Measurements from ENCODE around the gene MORC4.

Gene MORC4

DNA sequence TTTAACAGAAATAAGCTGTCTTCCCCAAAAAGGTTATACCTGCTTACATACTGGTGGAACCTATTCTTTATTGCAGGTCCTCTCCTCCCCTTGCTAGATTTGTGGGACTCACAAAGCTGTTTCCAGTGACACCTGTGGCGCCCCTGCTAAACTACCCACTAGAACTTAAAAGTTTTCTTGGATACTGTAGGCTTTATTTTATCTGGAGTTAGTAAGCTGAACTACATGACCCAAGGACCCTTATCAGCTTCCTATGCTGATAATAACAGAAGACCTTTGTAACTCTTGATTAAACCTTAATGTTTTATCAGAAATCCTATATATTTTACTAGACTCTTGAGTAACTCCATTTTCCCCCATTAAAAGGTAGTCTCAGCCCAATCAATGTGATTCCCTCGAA lies 47.5 kb downstream of the MORC4 start:
- no peak for DNase-seq (ENCODE audit: low read depth)

DNA sequence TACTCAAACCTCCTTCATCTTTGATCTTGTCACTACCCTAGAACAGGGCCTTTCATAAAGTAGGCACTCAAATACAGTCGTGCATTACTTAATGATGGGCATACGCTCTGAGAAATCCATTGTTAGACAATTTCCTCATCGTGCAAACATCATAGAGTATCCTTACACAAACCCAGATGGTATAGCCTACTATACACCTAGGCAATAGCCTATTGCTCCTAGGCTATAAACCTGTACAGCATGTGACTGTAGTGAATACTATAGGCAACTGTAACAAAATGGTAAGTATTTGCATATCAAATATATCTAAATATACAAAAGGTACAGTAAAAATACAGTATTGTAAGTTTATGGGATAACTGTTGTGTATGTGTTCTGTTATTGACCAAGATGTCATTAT lies 47.9 kb downstream of the MORC4 start:
- no peak for DNase-seq (ENCODE audit: low read depth)

DNA sequence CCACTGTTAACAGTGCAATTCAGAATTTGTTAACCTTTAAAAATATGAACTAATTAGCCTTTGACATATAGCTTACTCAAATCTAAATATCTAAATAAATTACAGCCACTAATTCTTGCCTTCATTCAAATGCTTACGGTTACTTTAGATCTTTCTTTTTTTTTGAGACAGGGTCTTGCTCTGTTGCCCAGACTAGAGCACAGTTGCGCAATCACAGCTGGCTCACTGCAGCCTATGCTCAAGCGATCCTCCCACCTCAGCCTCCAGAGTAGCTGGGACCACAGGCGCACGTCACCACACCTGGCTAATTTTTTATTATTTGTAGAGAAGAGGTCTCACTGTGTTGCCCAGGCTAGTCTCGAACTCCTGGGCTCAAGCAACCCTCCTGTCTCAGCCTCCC lies 48.8 kb downstream of the MORC4 start:
- DNase-seq (ENCODE audit: low read depth), result no peak

DNA sequence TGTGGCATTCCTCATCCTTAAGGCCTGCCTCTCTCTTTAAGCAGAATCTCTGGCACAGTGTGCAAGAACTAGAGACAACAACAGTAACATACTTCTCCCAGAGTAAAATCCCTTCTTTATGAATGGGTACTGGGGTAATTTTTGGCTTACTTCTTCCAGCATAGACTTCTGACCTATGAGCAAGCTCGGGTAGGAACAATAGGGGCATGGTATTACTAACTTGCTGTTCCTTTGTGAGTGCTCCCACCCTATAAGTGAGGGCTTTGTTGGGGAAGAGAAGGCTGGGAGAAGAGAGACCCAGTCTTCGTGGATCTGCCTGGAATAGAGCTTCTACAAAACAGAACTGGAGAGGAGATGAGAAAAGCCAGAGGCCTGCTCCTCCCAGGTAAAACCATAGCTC lies 49.6 kb downstream of the MORC4 start:
- no peak for DNase-seq (ENCODE audit: low read depth)

DNA sequence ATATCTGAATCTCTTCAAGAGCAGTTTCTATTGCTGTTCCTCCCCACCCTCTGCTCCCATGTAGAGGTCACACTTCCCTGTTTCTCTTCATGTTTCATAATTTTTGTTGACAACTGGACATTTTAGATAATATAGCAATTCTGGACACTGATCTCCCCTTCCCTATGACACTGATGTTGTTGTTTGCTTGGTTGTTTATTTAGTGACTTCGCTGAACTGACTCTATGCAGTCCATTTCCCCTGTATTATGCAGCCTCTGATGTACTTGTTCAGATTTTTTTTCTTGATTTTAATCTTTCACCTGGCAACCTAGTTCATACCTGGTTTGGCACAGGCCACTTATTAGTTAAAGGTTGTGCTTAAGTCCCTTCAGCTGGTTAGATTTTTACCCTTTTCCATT lies 50.6 kb downstream of the MORC4 start:
- no peak for DNase-seq (ENCODE audit: low read depth)

DNA sequence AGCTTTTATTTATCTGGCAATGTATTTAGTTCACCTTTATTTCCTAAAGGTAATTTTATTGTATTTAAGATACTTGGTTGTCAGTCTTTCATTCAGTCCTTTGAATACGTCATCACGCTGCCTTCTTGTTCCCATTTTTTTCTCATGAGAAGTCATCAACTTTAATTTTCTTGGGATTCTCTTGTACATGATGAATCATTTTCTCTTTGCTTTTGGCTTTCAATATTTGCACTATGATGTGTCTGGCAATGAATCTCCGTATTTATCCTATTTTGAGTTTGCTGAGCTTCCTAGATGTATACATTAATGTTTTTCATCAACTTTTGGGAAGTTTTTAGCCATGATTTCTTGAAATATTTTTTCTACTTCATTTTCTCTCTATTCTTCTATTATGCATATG lies 51.4 kb downstream of the MORC4 start:
- DNase-seq (ENCODE audit: low read depth), result no peak

DNA sequence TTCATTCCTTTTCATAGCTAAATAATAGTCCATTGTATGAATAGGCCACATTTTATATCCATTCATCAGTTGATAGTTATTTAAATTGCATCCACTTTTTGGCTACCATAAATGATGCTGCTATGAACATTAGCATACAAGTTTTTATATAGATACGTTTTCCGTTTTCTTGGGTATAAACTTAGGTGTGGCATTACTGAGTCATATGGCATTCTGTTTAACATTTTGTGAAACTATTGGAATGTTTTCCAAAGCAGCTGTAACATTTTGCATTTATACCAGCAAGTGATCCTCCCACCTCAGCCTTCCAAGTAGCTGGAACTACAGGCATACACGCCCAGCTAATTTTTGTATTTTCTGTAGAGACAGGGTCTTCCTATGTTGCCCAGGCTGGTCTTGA lies 53.5 kb downstream of the MORC4 start:
- DNase-seq (ENCODE audit: low read depth), result no peak

DNA sequence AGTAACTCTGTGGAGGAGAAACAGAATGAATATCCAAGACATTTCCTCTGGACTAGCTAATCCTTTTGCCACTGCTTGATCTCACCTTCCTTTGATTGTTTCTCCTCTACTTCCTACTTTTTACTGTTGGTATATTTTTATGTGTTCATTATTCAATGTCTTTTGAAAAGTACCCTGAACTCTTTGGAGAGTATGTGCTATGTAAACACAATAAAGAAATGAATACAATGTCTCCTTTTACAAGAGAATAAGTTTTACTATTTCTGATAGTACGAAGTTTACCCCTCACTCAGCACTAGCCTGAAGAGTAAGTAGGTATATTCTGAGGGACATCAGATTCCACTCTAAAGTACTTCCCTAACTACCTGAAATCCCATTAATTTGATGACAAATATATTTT lies 59.9 kb downstream of the MORC4 start:
- DNase-seq (ENCODE audit: low read depth), result no peak

DNA sequence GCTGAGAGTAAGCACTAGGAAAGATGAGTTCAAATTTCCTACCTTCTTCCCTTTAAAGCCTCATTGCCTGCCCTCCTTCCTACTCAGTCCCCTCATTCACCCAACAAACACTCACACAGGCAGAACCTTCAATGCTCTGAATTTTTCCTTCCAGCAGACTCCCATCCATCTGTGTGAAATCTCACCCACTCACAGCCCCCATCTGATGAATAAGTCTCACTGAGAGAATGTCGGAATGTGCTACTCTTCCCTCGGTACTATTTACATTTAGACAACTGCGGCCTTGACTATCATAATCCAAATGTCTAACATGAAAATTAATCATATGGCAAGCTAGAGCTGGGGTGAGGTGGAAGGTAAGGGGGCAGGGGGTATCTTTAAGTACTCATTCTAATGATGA lies 60.4 kb downstream of the MORC4 start:
- DNase-seq (ENCODE audit: low read depth), result no peak

DNA sequence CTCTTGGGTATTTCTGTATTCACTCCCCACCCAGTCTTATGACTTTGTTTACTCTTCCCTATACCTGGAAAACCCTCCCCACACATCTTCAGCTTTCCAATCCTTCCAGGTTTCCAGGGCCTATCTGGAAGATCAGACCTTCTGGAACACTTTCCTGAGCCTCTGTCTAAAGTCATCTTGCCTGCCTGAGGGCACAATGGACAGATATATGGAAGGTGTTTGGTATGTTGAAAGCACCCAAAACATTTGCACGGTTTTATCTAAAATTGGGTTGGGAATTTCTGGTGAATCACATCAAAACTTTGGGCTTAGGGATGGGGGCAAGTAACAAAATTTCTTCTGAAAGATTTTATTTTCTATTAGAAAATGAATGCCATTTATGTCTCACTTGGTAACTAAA lies 63.8 kb downstream of the MORC4 start:
- DNase-seq (ENCODE audit: low read depth), result no peak

DNA sequence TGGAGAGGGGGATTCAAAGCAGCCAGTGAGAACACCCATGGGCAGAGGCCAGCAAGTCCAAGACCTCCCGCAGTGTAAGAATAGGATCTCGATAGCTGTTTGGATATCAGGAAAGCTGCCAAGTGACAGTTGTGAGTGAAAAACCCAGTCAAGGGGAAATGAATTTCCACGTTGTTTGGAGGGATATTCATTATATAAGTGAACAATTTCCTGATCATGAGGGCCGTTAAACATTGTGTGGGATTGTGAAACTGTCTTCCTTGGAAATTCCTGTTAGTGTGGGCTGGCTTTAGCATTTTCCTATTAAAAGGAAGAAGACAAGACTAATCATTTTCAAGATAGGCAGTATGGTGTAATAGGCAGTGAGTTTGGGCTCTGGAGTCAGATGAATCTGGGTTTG lies 64.8 kb downstream of the MORC4 start:
- DNase-seq (ENCODE audit: low read depth), result no peak

DNA sequence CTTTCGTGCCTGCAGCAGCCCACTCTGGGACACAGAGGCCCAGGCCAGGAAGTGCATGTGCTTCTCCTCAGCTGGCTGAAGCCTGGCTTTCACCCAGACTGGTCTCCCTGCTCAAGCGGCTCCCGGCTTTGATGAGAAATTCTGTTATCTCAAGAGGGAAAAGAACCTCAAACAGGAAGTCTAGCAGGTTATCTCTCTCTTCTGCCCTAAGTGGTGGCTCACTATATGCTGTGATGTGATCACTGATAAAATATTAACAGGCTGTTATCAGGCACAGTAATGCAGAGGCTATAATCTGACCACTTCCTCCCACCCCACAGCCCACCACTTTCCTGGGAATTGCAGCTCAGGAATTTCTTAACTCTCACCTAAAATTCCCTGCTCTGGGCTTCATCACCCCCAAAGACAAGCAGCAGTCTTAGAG lies 66.5 kb downstream of the MORC4 start:
- DNase-seq (ENCODE audit: low read depth), result no peak

DNA sequence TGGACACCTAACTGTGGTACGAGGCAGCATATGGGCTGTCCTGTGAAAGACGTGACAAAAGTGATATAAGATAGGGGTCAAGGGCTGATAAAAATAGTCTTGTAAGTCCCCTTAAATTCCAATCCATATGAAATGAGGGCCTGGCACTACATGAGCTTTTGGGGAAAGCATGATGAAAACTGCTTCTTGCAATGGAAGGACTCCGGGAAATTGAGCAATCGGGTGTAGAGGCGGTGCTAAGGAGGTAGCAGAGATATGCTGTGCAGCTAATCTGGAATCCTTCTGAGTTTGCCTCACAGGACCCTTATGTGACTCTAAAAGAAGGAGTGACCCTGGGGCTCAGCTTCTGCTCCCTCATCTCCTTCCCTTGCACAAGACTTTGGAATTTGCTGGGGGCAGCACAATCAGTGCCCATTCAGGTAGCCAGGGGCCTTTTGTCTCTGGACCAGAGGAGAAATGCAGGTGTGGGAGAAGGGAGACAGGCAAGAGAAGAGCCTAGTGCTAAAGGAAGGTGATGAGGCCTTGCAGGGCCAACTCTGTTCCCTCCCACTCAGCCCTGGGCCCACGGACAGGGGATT lies 67.0 kb downstream of the MORC4 start:
- no peak for DNase-seq (ENCODE audit: low read depth)

DNA sequence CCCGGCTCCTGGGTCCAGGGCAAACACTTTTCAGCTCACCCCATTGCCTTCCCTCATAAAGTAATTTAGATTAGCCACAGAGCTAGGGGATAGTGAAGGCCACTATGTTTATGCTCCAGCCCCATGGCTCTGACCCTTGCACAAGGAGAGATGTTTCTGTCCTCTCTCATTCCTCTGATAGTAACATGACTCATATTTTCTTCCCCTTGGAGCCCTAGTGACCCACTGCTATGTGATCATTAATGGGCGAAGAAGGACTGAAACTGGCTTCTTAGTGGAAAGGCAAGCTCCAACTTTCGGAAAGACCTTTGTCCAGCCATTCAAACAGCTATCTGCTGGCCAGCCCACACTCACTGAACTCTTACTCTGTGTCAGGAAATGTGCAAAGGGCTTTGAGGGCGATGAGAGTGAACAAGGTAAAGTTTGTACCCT lies 67.5 kb downstream of the MORC4 start:
- no peak for DNase-seq (ENCODE audit: low read depth)

DNA sequence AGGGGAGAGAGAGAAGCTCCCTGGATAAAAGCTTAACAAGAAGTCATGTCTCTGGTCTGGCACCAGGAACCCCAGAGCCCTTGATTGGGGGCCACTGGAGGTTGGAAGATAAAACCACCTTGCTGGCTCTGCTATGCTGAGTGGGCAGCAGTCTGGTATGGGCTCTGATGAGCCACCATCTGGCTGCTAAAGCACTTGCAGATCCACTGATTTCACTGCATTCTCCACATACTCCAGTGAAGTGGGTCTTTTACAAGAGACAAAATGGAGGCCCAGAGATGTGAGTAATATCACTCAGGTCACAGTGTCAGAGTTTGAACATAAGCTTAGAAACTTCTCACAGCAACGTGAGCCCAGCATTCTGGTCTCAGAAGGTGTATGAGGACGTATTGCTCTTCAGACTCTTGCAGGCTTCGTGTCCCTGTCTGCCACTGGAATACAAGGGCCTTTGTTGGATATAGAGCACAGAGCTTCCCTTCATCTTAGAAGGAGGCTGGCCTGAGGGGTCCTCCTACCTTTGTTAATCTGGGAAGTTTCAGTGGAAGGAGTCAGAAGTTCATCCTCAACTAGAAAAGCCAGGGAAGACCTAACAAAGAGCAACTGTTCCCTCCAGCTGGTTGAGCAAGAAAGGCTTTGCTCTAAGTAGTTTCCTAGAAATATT lies 68.1 kb downstream of the MORC4 start:
- DNase-seq (ENCODE audit: low read depth), result no peak

DNA sequence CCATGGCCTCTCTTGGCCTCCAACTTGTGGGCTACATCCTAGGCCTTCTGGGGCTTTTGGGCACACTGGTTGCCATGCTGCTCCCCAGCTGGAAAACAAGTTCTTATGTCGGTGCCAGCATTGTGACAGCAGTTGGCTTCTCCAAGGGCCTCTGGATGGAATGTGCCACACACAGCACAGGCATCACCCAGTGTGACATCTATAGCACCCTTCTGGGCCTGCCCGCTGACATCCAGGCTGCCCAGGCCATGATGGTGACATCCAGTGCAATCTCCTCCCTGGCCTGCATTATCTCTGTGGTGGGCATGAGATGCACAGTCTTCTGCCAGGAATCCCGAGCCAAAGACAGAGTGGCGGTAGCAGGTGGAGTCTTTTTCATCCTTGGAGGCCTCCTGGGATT lies 71.8 kb downstream of the MORC4 start:
- DNase-seq (ENCODE audit: low read depth), result no peak

DNA sequence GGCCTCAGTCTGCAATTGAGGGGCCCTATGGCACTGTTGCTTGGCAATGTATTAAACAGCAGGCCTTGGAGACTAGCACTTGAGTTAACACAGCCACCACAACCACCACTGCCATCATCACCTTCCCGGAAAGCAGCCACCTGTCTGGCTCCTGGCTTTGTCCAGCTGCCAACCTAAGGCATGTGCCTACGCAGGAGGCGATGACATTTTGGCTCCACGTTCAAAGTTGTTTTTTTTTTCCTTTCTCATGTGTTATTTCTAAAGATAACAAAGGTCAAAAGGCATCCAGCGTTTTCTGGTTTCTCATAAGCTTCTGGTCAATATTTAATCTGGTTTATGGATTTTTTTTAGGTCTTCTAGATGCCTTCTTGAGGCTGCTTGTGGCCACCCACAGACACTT lies 72.3 kb downstream of the MORC4 start:
- DNase-seq (ENCODE audit: low read depth), result no peak

DNA sequence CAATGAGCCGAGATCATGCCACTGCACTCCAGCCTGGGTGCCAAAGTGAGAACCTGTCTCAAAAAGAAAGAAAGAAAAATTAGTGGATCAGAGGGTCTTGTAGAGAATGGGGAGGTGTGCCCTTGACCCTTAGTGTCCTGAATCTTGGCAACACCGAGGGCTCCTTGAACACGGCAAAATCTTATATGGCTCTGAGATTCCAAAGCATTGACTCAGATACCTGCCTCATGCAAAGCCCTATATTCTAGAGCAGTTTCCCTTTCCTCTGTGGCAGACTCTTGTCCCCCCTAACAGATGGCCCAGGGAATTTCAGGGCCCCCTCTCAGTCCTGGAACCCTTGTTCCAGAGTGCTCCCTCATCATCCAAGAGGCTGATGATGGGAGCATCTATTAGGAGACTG lies 73.0 kb downstream of the MORC4 start:
- DNase-seq (ENCODE audit: low read depth), result no peak

DNA sequence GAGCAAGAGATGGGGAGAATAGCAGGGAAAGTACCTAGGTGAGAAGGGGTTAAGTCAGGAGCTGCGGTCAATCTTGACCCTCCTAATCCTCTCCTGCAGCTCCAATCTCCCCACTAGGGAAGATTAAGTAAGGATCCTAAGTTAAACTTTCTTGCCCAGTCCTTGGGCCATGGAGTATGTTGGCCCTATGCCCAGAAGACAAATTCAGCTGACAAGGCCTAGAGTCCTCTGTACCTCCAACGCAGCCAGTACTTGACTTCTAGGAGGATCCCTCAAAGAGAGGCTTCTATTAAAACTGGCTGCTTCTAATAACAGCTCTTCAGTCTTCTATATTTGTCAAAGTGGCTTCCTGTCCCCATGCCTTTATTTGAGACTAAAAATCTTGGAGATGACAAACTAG lies 78.4 kb downstream of the MORC4 start:
- DNase-seq (ENCODE audit: low read depth), result no peak

DNA sequence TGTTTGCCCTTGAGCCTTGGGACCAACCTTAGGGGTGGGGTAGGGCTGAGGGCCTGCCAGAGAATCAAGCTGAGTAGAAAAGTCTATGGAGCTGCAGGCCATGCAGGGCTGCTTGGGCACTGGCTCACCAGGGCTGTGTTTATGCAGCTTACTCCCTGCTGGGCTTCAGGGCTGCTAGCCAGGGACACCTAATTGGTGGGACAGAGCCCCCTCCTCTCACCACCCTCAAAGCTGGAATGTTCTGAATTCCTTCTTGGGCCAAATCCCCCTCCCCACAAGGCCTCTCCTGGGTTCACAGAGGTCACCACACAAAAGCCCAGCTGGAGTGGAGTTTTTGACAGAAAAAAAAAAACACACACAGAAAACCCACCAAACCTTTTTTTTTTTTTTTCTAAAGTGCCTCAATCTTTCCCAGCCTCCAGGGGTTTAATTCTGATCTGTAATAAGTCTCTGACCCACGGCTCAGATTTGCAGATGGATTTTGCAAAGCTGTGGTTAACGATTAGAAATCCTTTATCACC lies 80.0 kb downstream of the MORC4 start, which contains the start of gene CLDN2:
Gene CLDN2 (plus strand): TSS at position 471 of the 521 bp plus-strand sequence. CDS start 7,827 bp downstream, outside the sequence.
- no peak for DNase-seq (ENCODE audit: low read depth)

DNA sequence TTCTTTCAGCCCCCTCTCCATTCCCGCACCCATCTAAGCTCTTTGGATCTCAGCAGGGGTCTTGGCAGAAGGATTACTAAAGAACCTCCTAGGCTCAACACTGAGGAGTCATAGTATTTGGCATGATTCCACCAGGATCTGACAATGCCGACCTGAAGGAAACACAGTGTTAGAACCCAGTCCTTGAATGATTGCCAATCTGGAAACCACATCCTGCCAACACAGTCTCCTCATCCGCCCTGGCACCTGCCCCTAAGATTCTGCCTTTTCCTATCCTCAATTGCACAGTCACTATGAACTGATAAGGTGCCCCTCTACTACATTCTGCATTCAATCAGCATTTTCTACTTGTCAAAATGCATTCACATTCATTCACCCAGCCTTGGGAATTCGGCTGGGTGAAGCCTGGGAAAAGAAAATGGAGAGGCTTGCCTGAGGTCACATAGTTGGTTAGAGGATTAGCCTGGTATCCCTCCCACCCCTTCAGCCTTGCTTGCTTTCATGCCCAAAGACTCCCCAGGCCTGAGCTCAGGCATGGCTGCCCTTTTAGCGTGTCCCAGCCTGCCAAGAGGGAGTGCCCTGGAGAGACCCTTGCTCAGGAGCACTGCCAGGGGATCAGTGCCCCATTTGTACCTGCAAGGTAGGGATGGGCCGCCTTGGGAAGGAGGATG lies 82.0 kb downstream of the MORC4 start:
- DNase-seq (ENCODE audit: low read depth), result no peak

DNA sequence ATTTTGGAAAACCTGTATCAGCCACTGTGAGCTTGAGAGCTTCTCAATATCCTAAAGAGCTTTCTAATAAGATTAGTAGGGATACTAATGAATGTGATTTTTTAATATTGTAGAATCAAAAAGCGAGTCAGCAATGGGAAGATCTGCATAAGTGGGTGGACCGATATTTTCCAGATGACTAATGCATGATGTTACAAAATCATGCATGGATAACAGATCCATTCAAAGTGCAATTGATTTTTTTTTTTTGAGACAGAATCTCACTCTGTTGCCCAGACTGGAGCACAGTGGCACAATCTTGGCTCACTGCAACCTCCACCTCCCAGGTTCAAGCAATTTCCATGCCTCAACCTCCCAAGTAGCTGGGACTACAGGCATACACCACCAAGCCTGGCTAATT lies 87.1 kb downstream of the MORC4 start:
- no peak for DNase-seq (ENCODE audit: low read depth)

DNA sequence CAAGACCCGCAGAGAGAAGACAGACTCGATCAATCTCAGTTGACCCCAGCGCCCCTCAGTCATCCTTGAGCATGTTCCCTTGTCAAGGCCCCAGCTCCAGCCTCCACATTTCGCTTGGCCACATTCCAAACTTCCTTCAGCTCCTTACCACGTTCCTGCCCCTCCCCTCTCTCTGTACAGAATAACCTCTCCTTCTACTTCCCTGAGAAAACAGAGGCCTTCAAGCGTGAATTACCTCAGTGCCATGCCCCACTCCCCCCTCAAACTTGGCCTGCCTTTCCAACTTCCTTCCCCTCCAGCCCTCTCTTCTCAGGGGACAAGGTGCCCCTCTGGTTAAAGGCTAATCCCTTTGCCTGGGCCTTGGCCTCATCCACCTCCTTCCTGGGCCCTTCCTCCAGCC lies 93.7 kb downstream of the MORC4 start:
- DNase-seq (ENCODE audit: low read depth), result no peak
